Measurements from ENCODE around the gene DSPP.
"Not testable (repeated sequence)": the region's sequence is repeated elsewhere in the genome, so short reads cannot be mapped to it uniquely, and the experiment has no call there.

The DSPP gene

DNA sequence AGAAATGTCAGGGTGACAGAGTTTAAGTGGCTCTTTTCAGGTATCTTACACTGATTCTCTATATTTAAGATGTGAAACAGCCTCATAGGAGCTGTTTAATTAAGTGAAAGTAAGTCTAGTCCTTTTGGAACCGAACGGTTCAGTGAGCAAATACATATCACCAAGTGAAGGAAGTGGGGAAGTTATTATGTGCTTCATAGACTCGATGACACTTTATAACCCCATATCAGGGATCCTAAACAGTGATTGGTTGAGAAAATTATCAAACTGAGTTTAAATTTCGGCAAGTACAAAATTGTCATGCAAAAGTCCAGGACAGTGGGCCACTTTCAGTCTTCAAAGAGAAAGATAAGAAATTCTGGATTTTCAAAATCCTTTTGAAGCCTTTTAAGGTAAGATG is at the start of gene DSPP:
Gene DSPP, plus strand, starts transcription at position 301 of the 400 bp plus-strand sequence. CDS start 2,380 bp downstream, outside the sequence.
- no peak for DNase-seq

DNA sequence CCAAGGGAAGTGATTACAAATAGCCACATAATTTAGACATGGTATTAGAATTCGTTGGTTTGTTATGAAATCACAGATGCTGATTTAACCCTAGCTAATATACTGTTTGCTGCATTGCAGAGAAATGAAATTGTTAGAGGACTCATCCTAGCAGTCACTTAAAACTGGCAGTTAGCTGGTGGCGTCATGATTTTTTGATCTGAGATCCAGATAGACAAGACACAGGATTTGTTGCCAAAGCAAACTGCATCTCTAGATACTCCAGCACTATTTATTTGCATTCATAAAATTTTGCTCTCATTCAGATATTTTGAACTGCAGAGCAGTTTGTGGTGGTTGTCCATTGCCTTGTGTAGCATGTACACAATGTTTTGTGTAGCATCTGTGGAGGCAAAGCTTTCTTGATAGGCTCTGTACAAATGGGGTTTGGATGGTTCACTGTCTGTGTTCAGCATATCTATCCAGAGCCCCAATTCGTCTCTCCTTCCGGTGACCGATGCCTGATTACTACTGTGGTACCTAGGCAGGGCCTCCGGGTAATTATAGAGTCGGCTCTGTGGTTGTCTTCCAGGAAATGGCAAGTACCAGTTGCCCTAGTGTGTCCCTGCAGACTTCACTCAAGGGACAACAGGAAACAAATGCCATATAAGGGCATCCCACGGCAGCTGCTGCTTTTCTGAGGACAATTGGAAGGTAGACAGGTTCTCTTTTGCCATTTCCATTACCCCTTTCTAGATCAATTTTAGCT is 49.1 kb upstream of the DSPP start:
- DNase-seq: no peak

DNA sequence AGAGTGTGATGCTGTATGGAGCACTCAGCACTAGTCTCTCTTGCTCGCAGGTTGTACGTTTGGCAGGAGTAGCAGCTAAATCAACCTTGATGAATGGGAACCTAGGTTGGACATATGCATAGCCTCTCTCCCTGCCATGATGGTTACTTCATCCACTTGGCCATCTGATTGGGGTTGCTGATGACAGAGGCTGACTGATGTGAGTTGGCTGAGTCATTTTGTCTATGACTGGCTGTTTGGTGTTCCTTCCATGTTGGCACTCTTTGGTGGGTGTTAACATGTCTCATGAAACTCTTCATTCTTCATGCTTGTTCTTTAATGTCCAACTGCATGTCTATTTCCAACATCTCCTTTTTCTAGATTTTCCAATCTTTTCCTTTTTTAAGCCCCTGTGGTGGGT is 47.5 kb upstream of the DSPP start:
- DNase-seq: no peak

DNA sequence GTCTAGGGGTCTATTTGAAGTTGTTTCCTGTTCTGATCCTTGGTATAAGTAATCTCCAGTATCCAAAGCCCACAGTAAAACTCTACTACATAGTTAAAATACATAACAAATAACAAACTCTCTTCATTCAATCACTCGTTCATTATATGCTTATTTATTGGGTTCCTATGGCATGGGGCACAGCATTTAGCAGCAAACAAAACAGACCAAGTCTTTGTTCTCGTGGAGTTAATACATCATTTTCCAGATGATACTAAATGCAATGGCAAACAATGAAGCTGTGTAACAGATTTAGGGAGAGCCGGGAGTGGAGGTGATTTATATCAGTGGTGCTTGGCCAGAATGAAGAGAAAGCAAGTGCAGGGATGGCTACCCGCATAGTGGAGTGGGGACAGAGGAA is 42.6 kb upstream of the DSPP start:
- no peak for DNase-seq

DNA sequence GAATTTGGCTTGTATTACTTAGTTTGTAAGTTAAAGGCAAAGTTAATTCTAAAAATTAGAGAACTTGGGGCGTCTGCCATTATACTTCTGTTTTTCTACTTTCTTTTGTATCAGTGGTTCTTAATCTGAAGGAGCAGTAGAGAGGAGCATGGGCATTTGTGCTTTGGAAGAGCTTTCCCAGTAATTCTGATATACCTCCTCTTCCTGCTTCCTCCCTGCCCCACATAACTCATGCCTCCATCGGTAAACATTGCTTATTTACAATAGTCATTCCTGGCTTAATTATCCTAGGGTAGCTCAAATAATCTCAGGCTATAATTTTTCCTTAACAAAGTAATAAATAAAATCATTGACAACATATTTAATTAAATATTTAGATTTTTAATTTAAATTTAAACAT is 42.1 kb upstream of the DSPP start:
- no peak for DNase-seq

DNA sequence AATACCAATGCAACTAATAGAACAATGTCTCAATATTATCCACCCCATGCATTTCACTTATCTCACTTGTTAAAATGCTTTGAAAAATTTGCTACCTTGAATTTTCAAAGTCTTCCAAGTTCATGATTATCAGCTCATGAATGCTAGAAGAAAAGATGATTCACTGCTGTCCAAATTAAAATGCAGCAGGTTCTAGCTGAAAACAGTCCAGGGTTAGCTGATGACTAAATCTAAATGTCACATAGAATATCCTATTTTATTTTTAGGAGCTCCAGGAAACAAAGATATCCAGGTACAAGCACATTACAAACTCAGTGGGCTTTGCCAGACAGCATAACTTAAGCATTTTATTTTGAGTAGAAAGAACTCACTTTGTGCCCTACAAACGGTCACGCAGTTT is 41.1 kb upstream of the DSPP start:
- DNase-seq: no peak

DNA sequence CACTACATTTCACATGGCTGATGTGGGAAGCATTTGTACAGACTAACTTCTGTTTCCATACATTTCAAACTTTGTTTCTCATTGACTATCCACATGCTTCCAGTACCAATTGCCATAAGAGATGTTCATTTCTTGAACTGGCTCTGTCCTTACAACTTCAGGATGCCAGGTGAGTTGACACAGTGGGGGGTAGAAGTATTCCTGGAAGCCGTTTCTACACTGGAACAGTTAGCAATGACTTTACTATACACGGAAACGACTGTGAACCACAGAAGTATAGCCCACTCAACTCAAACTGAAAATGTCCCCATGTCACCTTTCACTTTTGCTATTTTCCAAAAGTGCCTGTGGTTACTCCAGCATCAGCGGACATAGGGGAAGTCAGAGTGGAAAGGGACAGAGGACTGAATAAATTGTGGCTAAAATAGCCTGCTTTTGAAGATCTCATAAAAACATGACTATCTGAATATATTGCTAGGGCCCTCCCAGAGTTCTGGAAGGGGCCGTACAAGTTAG is 38.0 kb upstream of the DSPP start:
- no peak for DNase-seq

DNA sequence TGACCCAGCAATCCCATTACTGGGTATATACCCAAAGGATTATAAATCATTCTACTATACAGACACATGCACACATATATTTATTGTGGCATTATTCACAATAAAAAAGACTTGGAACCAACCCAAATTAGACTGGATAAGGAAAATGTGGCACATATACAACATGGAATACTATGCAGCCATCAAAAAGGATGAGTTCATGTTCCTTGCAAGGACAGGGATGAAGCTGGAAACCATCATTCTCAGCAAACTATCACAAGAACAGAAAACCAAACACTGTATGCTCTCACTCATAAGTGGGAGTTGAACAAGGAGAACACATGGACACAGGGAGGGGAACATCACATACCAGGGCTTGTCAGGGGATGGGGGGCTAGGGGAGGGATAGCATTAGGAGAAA is 34.0 kb upstream of the DSPP start:
- DNase-seq: not testable (repeated sequence)

DNA sequence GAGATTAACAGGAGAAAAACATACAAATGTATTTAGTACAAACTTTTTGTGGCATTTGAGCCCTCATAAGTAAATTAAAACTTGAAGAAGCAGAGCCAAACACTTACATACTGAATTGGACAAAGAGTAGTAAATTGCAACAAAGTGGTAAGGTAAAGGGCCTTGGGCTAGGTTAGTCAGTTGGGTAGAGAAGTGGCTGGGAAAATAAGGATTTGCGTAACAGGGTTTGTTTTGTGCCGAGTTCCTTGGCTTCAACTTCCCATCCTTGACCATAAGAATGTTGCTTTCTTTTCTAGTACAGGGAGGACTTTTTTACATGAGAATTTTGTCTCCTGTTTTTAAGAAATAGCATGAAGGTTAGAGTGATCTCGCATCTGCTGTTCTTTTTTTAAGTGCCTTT is 33.3 kb upstream of the DSPP start:
- DNase-seq: no peak

DNA sequence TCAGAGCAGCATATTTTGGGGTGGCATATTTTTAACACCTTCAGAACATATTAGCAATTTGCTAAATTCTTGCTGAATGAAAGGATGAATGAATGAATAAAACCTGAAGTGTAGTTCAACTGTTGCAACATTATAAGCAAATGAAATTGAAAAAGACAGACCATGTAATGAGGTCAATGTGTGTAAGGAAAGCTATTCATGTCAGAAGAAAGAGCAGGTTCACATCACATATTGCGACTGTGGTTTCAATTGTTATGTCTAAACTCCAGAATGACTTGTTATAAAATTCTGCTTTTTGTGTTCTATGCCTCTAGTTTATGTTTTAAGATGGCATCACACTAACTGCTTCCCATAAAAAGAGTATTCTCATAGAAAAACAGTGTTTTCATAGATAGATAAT is 32.9 kb upstream of the DSPP start:
- no peak for DNase-seq

DNA sequence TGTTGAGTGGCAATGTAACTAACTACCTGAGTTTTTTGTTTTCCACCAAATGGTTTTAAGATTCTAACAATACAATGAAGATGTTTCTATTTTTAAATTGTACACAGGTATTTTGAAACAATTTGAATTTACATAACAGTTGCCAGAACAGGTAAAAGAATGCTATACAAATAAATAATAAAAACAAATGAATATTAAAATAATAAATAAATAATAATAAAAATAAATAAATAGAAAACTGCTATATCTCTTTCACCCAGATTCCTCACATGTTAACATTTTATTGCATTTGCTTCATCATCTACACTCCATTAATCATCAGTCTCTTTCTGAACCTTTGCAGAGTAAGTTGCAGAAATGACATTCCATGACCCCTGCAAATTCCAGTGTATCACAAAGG is 32.3 kb upstream of the DSPP start:
- no peak for DNase-seq

DNA sequence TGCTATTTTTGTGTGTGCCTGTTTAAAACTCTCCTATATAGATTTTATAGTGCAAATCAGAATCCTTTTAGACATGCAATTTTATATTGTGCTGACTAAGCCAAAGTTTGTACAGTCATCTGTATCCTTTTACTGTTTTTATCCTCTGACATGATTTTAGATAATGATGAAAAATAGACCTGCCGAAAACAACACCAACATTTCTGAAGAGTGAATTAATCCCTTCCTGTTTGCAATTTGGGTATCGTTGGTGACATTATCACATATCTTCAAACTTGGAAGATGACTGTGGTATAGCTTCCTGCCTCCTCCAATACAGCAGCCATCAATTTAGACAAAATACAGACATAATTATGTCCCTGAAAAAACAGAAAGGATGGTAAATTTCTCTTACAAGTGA is 28.9 kb upstream of the DSPP start:
- DNase-seq: no peak

DNA sequence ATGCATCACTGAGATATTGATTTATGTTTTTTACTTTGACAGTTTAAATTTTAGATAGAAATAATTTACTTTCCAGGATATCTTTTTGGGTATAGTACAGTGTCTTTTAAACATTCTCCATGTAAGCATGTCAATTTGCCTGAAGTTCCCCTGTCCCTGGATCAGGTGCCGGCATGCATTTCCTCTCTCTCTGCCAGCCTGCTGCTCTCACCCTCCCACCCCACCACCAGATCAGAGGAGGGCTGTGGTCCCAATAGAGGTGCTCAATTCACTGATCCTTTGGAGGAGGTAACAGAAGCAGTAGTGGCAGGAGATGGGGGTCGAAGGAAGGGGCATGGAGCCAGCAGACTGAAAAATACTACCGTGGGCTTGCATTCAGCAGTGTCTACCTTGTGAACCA is 28.3 kb upstream of the DSPP start:
- DNase-seq: no peak

DNA sequence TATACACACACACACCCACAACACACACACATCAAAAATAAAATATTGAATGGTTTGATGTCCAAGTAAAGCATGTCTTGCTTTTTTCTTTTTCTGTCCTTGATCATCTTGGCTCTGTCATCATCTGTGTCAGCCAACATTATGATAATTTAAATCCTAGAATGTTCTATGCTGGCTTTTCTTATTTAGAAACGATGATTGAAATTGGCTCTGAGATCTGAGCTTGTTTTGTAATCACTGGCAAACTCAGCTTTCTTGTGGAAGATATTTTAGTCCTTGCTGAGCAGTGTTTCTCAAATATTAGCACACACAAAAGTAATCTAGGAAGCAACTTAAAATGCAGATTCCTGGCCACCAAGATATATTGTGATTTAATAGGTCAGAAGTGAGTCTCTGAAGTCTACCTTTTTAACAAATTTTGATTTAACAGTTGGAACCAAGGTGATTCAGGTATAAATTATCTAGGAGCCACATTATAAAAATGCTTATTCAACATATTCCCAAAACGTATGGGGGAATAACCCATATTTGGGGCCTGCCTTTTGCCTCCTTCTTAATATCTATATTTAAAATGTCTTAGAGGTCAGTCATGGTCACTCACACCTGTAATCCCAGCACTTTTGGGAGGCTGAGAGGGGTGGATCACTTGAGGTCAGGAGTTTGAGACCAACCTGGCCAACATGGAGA is 24.0 kb upstream of the DSPP start:
- DNase-seq: no peak

DNA sequence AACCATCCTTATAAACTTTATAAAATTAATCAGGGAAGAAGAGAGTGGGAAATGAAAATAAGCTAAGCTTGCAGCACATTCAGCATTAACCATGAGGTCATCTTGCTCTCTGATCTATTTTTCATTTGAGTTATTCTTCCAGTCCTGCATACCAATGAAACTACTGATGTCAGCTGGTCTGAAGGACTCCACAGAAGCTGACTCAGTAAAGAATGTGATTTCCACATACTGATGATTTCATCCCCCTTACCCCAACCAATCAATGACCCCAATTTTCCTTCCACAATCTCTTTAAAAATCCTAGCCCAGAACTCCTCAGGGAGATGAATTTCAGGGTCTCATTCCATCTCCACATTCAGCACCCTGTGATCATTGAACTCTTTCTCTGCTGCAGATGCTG is 18.8 kb upstream of the DSPP start:
- peak; percentile 1 for DNase-seq

DNA sequence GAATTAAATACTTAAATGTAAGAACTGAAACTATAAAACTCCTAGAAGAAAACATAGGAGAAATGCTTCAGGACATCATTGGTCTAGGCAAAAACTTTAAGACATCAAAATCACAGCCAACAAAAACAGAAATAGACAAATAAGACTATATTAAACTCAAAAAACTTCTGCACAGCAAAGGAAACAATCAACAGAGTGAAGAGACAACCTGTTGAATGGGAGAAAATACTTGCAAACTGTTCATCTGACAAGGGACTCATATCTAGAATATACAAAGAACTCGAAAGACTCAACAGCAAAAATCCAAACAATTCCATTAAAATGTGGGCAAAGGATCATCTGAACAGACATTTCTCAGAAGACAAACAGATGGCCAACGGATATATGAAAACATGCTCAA is 16.2 kb upstream of the DSPP start:
- no peak for DNase-seq

DNA sequence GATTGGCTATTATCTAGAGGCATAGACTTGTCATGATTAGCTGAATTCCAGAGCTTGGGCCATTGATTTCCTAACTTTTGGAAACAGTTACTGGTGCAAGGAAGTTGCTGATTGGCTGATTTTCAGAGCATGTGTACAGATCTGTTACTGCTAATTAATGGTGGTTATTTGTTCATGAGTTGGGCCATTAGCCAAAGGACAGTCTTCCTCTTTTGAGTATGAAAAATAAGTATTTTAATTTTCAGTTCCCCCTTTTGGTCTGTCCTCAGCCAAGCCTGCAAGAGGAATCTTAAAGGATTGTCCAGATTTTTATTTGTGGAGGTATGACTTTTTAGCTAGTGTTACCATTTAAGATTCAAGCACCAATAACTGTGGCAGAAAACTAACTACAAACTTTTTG is 7.0 kb upstream of the DSPP start:
- no peak for DNase-seq

DNA sequence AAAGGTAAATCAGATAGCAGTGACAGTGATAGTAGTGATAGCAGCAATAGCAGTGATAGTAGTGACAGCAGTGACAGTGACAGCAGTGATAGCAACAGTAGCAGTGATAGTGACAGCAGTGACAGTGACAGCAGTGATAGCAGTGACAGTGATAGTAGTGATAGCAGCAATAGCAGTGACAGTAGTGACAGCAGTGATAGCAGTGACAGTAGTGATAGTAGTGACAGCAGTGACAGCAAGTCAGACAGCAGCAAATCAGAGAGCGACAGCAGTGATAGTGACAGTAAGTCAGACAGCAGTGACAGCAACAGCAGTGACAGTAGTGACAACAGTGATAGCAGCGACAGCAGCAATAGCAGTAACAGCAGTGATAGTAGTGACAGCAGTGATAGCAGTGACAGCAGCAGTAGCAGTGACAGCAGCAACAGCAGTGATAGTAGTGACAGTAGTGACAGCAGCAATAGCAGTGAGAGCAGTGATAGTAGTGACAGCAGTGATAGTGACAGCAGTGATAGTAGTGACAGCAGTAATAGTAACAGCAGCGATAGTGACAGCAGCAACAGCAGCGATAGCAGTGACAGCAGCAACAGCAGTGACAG is 6.1 kb downstream of the DSPP start:
- DNase-seq: no peak

DNA sequence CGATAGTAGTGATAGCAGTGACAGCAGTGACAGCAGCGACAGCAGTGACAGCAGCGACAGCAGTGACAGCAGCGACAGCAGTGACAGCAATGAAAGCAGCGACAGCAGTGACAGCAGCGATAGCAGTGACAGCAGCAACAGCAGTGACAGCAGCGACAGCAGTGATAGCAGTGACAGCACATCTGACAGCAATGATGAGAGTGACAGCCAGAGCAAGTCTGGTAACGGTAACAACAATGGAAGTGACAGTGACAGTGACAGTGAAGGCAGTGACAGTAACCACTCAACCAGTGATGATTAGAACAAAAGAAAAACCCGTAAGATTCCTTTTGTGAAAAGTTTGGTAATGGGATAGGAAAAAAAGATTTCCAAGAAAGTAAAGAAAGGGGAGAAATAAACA is 7.9 kb downstream of the DSPP start:
- DNase-seq: no peak

DNA sequence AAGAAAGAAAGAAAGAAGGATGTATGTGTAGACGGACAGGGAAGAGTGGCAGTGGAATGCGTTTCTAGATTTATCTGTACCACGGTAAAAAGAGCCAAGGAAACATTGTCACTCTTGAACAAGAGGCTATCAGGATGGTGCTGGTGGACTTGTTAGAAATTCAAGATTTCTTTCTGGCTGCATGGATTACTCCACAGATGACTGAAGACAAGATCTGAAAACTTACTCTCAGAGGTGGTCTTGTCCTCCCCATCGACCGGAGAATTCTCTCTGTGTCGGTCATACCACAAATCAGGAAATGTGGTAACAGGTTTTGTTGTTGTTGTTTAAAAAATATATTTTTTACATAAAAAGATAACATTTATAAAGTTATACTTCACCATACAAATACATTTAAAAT is 11.8 kb downstream of the DSPP start:
- DNase-seq: no peak

DNA sequence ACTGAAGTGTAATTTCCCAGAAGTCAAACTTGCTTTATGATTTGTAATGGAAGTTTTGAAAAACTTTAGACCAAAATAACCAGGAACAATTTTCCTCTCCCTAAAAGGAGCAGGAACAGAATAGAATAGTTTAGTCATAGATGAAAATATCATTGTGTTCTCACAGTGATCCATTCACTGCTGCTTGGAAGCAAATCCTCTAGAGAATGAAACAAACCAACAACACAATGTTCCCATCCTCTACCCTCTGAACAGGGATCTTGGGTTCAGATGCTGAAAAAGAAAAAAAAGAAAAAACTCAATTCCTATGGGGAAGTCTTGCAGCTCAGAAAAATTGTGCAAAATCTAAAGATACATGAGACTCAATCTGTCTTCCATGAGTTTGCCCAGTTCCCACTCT is 12.2 kb downstream of the DSPP start:
- no peak for DNase-seq

DNA sequence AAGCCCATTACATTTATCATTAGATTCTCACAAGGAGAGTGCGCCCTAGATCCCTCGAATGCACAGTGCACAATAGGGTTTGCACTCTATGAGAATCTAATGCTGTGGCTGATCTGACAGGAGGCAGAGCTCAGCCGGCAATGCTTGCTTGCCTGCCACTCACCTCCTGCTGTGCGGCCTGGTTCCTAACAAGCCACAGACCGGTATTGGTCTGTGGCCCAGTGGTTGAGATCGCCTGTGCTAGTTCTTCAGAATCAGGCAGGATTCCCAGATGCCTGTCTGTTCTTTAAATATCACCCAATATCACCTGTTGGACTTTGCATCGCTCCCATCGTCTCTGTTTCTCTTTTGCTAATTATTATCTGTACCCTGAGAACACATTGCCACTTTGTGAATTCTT is 14.0 kb downstream of the DSPP start:
- DNase-seq: no peak

DNA sequence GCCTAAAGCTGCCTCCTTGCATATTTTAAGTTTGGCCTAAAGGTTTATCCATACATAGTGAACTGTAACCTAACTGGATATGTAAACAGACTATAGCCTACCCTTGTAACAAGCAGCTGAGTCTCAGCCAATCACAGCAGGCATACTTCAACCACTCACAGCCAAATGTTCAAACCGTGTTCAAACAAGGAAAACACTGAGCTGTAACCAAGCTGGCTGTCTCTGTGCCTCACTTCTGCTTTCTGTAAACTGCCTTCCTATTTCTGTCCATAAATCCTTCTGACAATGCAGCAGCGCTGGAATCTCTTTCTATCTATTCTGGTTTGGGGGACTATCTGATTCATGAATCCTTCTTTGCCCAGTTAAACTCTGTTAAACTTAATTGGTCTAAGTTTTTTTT is 16.4 kb downstream of the DSPP start:
- DNase-seq: no peak

DNA sequence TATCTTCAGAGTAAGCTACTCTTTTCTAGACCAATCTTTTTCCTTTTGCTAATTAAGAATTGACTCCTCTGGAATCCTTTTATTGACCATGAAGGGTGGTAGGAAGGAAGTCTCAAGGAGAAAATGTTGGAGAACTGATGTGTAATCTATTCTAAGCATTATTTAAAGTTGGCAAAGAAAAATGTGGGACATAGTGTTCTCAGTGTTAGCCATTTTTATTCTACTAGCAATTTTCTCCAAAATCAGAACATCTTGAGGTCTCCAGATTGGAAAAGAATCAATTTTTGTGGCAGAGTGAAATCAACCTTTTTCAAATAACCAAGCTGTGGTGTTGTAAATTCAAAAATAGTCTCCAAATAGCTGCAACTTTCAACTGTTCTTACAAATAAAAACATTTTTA is 23.3 kb downstream of the DSPP start:
- DNase-seq: no peak
